GM12874 (cell line): ENCODE results near the gene DCXR.

Source experiments
- CTCF ChIP-seq: IDR thresholded peaks from 2 replicates; pipeline ENCODE4 v1.5.1; 2011; ENCODE audit warnings: low read depth, mild to moderate bottlenecking, control low read depth, low read length, moderate library complexity; ENCODE audit not compliant: insufficient read depth

The DCXR gene

DNA sequence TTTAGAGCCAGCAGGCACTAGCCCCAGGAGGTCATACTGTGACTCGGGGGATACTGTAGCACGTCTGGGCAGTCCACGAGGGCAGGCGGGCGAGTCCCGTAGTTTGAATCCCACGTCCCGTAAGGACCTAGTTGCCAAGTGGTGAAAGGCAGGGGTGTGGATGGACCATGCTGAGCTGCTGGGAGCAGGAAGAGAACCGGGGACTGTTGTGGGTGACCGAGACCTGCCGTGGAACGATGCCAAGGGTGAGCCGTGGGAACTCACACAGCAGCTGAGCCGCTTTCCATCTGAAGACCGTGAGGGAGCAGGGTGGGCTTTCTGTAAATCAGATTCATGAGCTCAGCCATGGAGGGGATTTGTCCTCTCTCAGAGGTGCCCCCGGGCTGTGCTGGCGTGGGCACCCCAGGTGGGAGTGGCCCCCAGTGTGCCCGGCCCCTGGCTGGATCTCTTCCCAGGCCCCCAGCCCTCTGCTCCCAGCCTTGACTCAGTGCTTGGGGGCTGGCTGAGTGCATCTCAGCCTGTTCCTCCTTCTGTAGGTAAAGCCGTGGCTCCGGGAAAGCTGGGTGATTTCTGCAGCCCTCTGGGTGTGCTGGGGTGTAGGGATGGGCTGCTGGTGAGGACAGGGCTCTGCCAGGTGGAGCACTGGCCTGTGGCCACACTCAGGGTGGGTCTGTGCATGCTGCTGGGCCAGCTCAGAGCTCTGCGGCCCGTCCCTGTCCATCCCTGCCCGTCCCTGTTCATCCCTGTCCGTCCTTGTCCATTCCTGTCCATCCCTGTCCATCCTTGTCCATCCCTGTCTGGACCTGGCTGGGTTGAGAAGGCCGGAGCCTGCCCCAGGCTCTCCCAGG is 46.4 kb downstream of the DCXR start:
- no peak for TF ChIP-seq CTCF

GRCh38 chr17:81987161-81987770 is 50.2 kb downstream of the DCXR start:
- TF ChIP-seq CTCF = no peak

DNA sequence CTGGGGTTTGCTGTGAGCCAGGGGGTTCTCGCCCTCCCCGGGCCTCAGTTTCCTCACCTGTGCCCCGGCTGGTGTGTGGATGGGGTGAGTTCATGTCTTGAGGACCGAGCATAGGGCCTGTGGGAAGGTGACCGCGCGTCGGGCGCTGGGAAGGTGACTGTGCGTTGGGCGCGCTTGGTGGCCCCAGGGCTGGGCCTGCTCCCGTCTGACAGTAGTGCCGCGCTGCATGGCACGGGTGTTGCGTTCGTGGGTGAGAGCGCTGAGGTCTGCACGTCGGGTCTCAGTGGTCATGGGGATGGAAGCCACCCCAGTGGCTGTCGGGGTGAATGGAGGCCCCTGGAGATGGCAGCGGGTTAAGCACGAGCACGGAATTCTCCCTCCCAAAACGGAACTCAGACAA is 50.9 kb downstream of the DCXR start:
- no peak for TF ChIP-seq CTCF
